Measurements from ENCODE around the gene CHTF8.

GRCh38 chr16:69126221-69126620 lies 6.2 kb downstream of the CHTF8 start:
- no peak for TF ChIP-seq CTCF (IDR thresholded peaks at IDR 0.05)
- TF ChIP-seq ZFX (IDR thresholded peaks at IDR 0.05; ENCODE audit: borderline replicate concordance): no peak

Measured in 22Rv1 (cell line).